ENCODE results near the gene ARMC3. TPM values are rescaled to one million over a fixed set of nuclear protein-coding genes. Genes with fewer than 3 reads are reported as not detected.
"Not testable (repeated sequence)": the region's sequence is repeated elsewhere in the genome, so short reads cannot be mapped to it uniquely, and the experiment has no call there.

The ARMC3 gene
- total RNA-seq, 1 donor from 2014 or later: 0.83 TPM

GRCh38 chr10:22906767-22907166 is 21.1 kb upstream of the ARMC3 start:
- H3K27ac Mint-ChIP-seq: no peak overlapping the region
- DNase-seq (ENCODE audit: low spot score in 2 of 2, unreplicated experiment in 2 of 2): no peak
- H3K4me1 Mint-ChIP-seq: peaks cover 8% of the 10 kb centered on the region
- H3K27me3 Mint-ChIP-seq (ENCODE audit: low read depth): no peaks in the 10 kb centered on the region
- no peak for TF ChIP-seq CTCF (IDR thresholded peaks at IDR 0.05; ENCODE audit: unreplicated experiment)
- no peak overlapping the region for H3K4me3 Mint-ChIP-seq
- H3K9me3 Mint-ChIP-seq: peaks cover 50% of the 10 kb centered on the region
- H3K36me3 Mint-ChIP-seq: peaks cover 12% of the 10 kb centered on the region

- Mint-ChIP-seq H3K36me3 (peaks cover 12% of the 10 kb centered on the region), H3K27me3 (ENCODE audit: low read depth) (no peaks in the 10 kb centered on the region), H3K4me3 (no peak overlapping the region), H3K27ac (no peak overlapping the region), H3K9me3 (peaks cover 40% of the 10 kb centered on the region), H3K4me1 (peaks cover 26% of the 10 kb centered on the region)
- DNase-seq (ENCODE audit: low spot score in 2 of 2, unreplicated experiment in 2 of 2): no peak
- TF ChIP-seq CTCF (IDR thresholded peaks at IDR 0.05; ENCODE audit: unreplicated experiment): no peak
Observed at GRCh38 chr10:22908837-22909236, 19.0 kb upstream of the ARMC3 start.

- not testable (repeated sequence) for H3K27me3 Mint-ChIP-seq (ENCODE audit: low read depth); DNase-seq (ENCODE audit: low spot score in 2 of 2, unreplicated experiment in 2 of 2); H3K27ac Mint-ChIP-seq; H3K4me3 Mint-ChIP-seq
- Mint-ChIP-seq H3K36me3 (peaks cover 12% of the 10 kb centered on the region), H3K9me3 (peaks cover 38% of the 10 kb centered on the region), H3K4me1 (peaks cover 32% of the 10 kb centered on the region)
Observed at GRCh38 chr10:22909673-22910072, 18.2 kb upstream of the ARMC3 start.

- no peak for DNase-seq (ENCODE audit: low spot score in 2 of 2, unreplicated experiment in 2 of 2)
- Mint-ChIP-seq H3K9me3 (peaks cover 28% of the 10 kb centered on the region), H3K27ac (peak overlapping the region; percentile 64), H3K27me3 (ENCODE audit: low read depth) (no peaks in the 10 kb centered on the region), H3K4me1 (peaks cover 46% of the 10 kb centered on the region), H3K4me3 (no peak overlapping the region), H3K36me3 (peaks cover 12% of the 10 kb centered on the region)
- no peak for TF ChIP-seq CTCF (IDR thresholded peaks at IDR 0.05; ENCODE audit: unreplicated experiment)
Observed at GRCh38 chr10:22911067-22911466, 16.8 kb upstream of the ARMC3 start.

GRCh38 chr10:22911889-22912762 is 15.7 kb upstream of the ARMC3 start:
- TF ChIP-seq CTCF (IDR thresholded peaks at IDR 0.05; ENCODE audit: unreplicated experiment): no peak
- Mint-ChIP-seq H3K36me3 (peaks cover 12% of the 10 kb centered on the region), H3K9me3 (peaks cover 28% of the 10 kb centered on the region), H3K4me1 (peaks cover 46% of the 10 kb centered on the region), H3K27me3 (ENCODE audit: low read depth) (no peaks in the 10 kb centered on the region), H3K27ac (peak overlapping the region; percentile 96), H3K4me3 (peak overlapping the region; percentile 26)
- peak in 1 of 2 experiments; percentile 48 for DNase-seq (ENCODE audit: low spot score in 2 of 2, unreplicated experiment in 2 of 2)

- Mint-ChIP-seq H3K4me1 (peaks cover 46% of the 10 kb centered on the region), H3K27me3 (ENCODE audit: low read depth) (no peaks in the 10 kb centered on the region), H3K4me3 (no peak overlapping the region), H3K36me3 (peaks cover 8% of the 10 kb centered on the region), H3K27ac (peak overlapping the region; percentile 96), H3K9me3 (peaks cover 23% of the 10 kb centered on the region)
- TF ChIP-seq CTCF (IDR thresholded peaks at IDR 0.05; ENCODE audit: unreplicated experiment): no peak
- DNase-seq (ENCODE audit: low spot score in 2 of 2, unreplicated experiment in 2 of 2): no peak
Observed at GRCh38 chr10:22912763-22913384, 15.0 kb upstream of the ARMC3 start.
